Mucosa of descending colon (tissue), 3 donors: ENCODE results near the gene SH3RF3. TPM values are rescaled to one million over a fixed set of nuclear protein-coding genes. Genes with fewer than 3 reads are reported as not detected.
"Not testable (repeated sequence)": the region's sequence is repeated elsewhere in the genome, so short reads cannot be mapped to it uniquely, and the experiment has no call there.

Source experiments
- ATAC-seq: fragments of 200-7000 bp; cut with Tn5 transposase; one replicate; pipeline ENCODE4 v1.9.1; 2020; ENCODE audit warnings: mild to moderate bottlenecking, moderate library complexity
- DNase-seq, 3 donors: peaks; one replicate each; pipeline ENCODE4 v3.0.0-alpha.2; 2020
- H3K36me3 ChIP-seq: fragments of 200-600 bp; one replicate; pipeline ENCODE4 v1.8.0; 2021; ENCODE audit warnings: low read depth, mild to moderate bottlenecking
- H3K4me1 ChIP-seq: fragments of 200-600 bp; one replicate; pipeline ENCODE4 v1.8.0; 2021; ENCODE audit warnings: low read depth, mild to moderate bottlenecking
- H3K4me3 ChIP-seq: fragments of 200-600 bp; one replicate; pipeline ENCODE4 v1.8.0; 2021; ENCODE audit warnings: mild to moderate bottlenecking
- H3K9me3 ChIP-seq: fragments of 200-600 bp; one replicate; pipeline ENCODE4 v1.8.0; 2021; ENCODE audit warnings: mild to moderate bottlenecking
- intact Hi-C, 2 donors: fragments of 100-400 bp; cut with DNase I in 1 of 2; cut with micrococcal nuclease in 1 of 2; formaldehyde crosslinking; loops; one replicate each; pipeline versions ENCODE4 v1.11.0 to v1.11.1; 2022; cut with DNase I, micrococcal nuclease
- total RNA-seq, 3 donors: library from RNA; stranded (reverse); fragmentation: NEBNext Ultra II Directional in 2 of 3; extraction: Animal tissue kit (Norgen Biotek cat#: 25700) in 2 of 3; gene quantifications; one replicate each; pipeline versions ENCODE4 v1.2.1 to v1.2.4, GENCODE V29; 2021 to 2023
- TF ChIP-seq, protein P1 (sequence below): fragments of 200-600 bp; IDR thresholded peaks from one replicate; pipeline ENCODE4 v1.8.0; 2022; ENCODE audit warnings: antibody characterized with exemption, mild to moderate bottlenecking
- donor health status: DM: no; HTN: no; CAD: no; lungs with moderate emphysema.
- donor health status: DM: no; HTN: no; CAD: no.
- donor health status: DM: no; HTN: yes; CAD: no.

SH3RF3 gene
- total RNA-seq, 3 donors from 2014 or later = 1.9 to 3.7 (median 3.0) TPM

DNA sequence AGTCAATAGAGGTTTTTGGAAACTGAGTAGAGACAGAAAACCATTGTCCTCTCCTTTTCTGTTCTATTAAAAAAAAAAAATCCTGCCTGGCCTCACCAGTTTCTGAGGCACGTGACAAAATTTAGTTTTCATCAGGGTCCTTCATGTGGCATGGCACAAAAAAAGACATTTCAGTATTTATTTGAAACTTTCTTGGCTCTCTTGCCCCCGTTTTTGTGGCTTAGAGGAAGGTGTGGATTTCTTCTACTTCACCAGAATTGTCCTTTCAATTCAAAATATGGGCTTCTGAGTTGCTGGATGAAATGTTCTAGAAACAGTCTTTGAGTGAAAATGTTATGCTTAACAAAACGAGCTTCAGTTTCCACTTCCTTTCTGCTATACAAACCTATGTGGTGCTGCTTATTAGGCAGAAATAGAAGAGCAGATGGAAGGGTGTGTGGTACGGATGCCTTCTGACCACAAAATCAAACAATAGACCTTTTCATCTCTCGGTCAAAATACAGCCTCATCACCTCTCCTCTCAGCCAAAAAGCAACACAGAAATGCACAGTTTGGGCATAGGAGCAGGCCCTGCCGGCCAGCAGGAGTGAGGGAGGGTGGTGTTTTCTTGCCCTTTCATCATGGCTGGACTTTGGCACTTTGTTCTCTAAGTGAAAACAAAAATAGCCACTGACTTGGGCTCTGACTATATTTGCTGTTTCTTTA is 89.2 kb downstream of the SH3RF3 start:
- H3K4me3 ChIP-seq = no peak overlapping the region
- H3K4me1 ChIP-seq = peaks cover 20% of the 10 kb centered on the region
- no peaks in the 10 kb centered on the region for H3K9me3 ChIP-seq
- no peaks in the 10 kb centered on the region for H3K36me3 ChIP-seq
- ATAC-seq (peak; percentile 54), DNase-seq (no peak)
- TF ChIP-seq, protein P1, sequence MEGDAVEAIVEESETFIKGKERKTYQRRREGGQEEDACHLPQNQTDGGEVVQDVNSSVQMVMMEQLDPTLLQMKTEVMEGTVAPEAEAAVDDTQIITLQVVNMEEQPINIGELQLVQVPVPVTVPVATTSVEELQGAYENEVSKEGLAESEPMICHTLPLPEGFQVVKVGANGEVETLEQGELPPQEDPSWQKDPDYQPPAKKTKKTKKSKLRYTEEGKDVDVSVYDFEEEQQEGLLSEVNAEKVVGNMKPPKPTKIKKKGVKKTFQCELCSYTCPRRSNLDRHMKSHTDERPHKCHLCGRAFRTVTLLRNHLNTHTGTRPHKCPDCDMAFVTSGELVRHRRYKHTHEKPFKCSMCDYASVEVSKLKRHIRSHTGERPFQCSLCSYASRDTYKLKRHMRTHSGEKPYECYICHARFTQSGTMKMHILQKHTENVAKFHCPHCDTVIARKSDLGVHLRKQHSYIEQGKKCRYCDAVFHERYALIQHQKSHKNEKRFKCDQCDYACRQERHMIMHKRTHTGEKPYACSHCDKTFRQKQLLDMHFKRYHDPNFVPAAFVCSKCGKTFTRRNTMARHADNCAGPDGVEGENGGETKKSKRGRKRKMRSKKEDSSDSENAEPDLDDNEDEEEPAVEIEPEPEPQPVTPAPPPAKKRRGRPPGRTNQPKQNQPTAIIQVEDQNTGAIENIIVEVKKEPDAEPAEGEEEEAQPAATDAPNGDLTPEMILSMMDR = no peak
- intact Hi-C loops = no loop called here

DNA sequence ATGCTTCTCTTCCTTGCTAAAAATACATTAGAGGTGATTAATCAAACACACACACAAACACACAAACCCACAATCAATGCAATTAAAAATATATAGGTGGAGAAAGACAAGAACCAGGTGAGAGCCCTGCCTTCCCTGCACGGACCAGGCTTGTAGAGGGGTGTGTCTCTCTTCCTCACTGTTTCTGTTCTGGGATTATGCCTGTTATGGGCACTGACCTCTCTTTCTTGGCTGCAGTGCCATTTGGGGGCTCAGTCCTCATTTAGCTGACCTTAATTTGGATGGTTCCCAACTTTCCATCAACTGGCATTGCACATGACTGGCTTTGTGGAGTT is 89.8 kb downstream of the SH3RF3 start:
- Histone ChIP-seq H3K4me3 (no peak overlapping the region), H3K4me1 (peaks cover 19% of the 10 kb centered on the region), H3K36me3 (no peaks in the 10 kb centered on the region), H3K9me3 (no peaks in the 10 kb centered on the region)
- intact Hi-C loops = no loop called here
- DNase-seq (no peak), ATAC-seq (peak; percentile 41)
- TF ChIP-seq, protein P1 = no peak

DNA sequence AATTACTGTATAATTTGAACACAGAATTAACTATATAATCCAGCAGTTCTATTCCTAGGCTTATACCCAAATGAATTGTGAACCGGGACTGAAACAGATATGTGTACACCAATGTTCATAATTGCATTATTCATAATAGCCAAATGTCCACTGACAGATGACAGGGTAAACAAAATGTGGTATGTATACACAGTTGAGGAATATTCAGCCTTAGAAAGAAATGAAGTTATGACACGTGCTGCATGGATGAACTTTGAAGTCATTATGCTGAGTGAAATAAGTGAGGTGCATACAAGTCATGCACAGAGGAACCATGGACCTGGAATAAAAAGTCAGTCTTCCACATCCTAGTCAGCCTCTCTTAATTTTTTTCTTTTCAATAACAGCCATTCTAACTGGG is 91.9 kb downstream of the SH3RF3 start:
- H3K36me3 ChIP-seq = no peaks in the 10 kb centered on the region
- no peak for ATAC-seq
- intact Hi-C loops = no loop called here

DNA sequence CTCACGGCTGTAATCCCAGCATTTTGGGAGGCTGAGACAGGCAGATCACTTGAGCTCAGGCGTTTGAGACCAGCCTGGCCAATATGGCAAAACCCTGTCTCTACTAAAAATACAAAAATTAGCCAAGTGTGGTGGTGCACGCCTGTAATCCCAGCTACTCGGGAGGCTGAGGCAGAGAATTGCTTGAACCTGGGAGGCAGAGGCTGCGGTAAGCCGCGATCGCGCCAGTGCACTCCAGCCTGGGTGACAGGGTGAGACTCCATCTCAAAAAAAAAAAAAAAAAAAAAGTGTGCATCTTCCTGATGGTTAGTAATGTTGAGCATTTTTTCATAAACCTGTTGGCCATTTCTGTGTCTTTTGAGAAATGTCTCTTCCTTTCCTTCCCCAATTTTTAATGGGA is 92.3 kb downstream of the SH3RF3 start:
- intact Hi-C loops, H3K9me3 ChIP-seq, H3K4me3 ChIP-seq, H3K36me3 ChIP-seq, DNase-seq, ATAC-seq: not testable (repeated sequence)
- H3K4me1 ChIP-seq = peaks cover 11% of the 10 kb centered on the region

More for the DNA sequence above, 91.9 kb downstream of the SH3RF3 start:
- no peaks in the 10 kb centered on the region for H3K9me3 ChIP-seq
- DNase-seq = no peak
- TF ChIP-seq, protein P1 = no peak
- no peak overlapping the region for H3K4me3 ChIP-seq
- peaks cover 11% of the 10 kb centered on the region for H3K4me1 ChIP-seq

DNA sequence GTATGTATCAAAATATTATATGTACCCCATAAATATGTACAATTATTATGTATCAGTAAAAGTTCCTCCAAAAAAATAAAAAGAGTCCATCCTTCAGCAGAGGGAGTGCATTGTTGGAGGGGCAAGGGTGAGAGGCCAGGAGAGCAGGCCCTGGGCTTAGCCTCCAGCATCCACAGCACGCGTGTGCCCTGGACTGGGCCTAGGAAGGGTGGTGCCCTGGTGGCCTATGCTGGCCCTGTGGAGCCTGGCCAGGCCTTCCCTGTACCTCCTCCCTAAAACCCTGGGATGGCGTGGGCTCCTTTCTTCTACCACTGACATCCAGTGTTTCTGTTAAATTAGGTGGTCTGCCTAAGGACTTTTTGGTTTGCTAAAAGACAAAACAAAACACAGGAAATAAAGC is 93.4 kb downstream of the SH3RF3 start:
- no peak for DNase-seq
- ATAC-seq = no peak
- Histone ChIP-seq H3K36me3 (no peaks in the 10 kb centered on the region), H3K4me1 (peaks cover 11% of the 10 kb centered on the region), H3K4me3 (no peak overlapping the region), H3K9me3 (no peaks in the 10 kb centered on the region)
- intact Hi-C loops = no loop called here
- TF ChIP-seq, protein P1 = no peak

DNA sequence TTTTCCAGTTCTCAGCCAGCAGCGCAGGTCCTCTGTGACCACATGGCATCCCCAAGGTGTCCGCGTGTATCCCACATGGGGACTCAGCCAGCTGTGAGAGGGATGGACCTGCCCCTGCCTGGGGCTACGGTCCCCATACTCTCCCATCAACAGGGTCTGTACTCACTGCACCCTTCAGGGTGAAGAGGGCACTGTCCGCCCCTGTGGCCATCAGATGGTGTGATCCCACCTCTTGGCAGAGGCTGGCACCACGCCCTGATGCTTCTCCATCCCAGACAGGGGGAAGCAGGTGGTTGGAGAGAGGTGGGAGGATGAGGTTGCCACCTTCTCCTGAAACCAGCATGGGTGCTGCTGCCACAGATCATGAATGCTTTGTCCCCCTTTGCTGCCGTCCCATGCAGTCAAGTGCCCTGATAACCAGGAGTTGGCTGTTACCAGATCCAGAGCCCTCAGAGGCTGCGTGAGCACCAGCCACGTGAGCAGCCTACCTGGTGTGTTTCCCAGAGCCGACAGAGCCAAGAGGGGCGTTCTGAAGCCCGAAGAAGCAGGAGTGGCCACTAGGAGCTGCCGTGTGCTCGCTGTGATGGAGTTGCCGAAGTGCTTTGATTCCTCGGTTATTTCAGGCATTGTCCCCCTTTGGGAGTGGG is 93.9 kb downstream of the SH3RF3 start:
- TF ChIP-seq, protein P1 = no peak
- ATAC-seq (no peak), DNase-seq (no peak)
- no peaks in the 10 kb centered on the region for H3K36me3 ChIP-seq
- intact Hi-C loops = no loop called here
- H3K4me3 ChIP-seq = no peak overlapping the region
- H3K4me1 ChIP-seq = peaks cover 6% of the 10 kb centered on the region
- H3K9me3 ChIP-seq = no peaks in the 10 kb centered on the region
